Stimulated activated CD8-positive, alpha-beta memory T cell treated with anti-CD3 and anti-CD28 coated beads, Interleukin-15, amount 100 ng/mL, for 4 hours (primary cell): Measurements from ENCODE around the gene PDE3A.
"Not testable (repeated sequence)": the region's sequence is repeated elsewhere in the genome, so short reads cannot be mapped to it uniquely, and the experiment has no call there.

Experiments used
- DNase-seq, 2 donors: peaks; one replicate each; pipeline ENCODE4 v3.0.0-alpha.2; 2020; ENCODE audit warnings: low read depth in 2 of 2

Gene PDE3A

DNA sequence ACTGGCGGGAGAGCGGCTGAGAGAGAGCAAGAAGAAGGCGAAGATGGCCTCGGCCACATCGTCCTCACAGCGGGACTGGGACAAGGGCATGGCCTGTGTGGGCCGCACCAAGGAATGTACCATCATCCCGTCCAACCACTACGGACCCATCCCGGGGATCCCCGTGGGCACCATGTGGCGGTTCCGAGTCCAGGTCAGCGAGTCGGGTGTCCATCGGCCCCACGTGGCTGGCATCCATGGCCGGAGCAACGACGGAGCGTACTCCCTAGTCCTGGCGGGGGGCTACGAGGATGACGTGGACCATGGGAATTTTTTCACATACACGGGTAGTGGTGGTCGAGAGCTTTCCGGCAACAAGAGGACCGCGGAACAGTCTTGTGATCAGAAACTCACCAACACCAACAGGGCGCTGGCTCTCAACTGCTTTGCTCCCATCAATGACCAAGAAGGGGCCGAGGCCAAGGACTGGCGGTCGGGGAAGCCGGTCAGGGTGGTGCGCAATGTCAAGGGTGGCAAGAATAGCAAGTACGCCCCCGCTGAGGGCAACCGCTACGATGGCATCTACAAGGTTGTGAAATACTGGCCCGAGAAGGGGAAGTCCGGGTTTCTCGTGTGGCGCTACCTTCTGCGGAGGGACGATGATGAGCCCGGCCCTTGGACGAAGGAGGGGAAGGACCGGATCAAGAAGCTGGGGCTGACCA, 183.6 kb downstream of the PDE3A start:
- not testable (repeated sequence) for DNase-seq

DNA sequence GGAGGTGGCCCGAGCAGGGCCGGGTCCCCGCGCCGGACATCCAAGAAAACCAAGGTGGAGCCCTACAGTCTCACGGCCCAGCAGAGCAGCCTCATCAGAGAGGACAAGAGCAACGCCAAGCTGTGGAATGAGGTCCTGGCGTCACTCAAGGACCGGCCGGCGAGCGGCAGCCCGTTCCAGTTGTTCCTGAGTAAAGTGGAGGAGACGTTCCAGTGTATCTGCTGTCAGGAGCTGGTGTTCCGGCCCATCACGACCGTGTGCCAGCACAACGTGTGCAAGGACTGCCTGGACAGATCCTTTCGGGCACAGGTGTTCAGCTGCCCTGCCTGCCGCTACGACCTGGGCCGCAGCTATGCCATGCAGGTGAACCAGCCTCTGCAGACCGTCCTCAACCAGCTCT, 184.2 kb downstream of the PDE3A start:
- not testable (repeated sequence) for DNase-seq

GRCh38 chr12:20555015-20555414, 186.7 kb downstream of the PDE3A start:
- DNase-seq: no peak

DNA sequence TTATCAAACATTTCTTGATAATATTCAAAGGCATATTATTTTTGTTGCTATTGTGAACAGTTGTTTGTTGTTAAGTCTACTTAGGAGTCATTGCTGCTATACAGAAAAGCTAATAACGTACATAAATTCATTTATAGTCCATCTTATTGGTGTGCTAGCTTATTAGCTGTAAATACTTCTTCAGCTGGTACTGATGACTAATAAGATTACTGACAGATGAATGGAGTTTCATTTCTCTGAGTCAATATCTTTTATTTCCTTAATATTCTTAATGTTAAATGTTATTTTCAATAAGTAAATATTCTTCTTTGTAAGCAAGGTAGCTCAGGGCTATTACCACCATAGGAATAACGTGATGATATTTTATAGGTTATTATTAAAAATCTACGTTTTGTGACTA, 187.4 kb downstream of the PDE3A start:
- no peak for DNase-seq

- no peak for DNase-seq
Observed at GRCh38 chr12:20557096-20557495, 188.8 kb downstream of the PDE3A start.

- DNase-seq: no peak
Observed at GRCh38 chr12:20560935-20561334, 192.6 kb downstream of the PDE3A start.

DNA sequence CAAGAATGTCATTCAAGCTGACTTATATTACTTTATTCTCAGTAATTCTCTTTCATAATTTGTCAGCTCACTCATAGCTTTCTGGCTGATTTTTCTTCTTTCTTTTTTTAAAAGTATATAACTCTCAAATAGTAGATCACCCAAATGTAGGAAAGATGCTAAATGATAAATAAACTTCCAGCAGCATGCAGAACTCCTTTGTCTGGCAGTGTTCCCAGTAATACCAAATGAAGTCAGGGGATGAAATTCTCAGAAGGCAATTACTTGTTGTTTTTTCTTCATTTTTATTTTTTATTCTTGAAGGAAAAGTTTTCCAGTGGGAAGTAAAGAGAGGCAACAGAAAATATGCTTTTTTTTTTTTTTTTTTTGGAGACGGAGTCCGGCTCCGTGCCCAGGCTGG, 193.5 kb downstream of the PDE3A start:
- DNase-seq: no peak

GRCh38 chr12:20567413-20567812, 199.1 kb downstream of the PDE3A start:
- DNase-seq: no peak

GRCh38 chr12:20572451-20572850, 204.1 kb downstream of the PDE3A start:
- no peak for DNase-seq

- DNase-seq: no peak
Observed at GRCh38 chr12:20576528-20576927, 208.2 kb downstream of the PDE3A start.

DNA sequence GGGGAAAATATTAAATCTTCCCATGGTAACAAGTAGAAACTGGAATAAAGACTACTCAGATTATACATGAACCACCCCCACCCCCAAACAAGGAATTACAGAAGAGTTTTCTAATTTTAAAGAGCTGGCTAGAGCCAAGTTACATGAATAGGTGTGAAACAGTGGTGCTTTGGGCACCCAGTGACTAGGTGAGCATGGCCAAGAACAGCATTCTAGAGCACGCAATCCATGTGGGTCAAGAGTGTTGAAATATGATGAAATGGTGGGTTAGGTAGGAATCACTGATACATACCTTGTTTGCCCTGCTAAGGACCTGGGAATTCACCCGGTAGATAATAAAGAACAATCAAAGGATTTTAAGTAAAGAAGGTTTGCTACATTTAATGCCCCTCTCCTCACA, 208.7 kb downstream of the PDE3A start:
- DNase-seq: no peak

- DNase-seq: no peak
Observed at GRCh38 chr12:20578142-20578541, 209.8 kb downstream of the PDE3A start.

- DNase-seq: no peak
Observed at GRCh38 chr12:20585055-20585625, 216.8 kb downstream of the PDE3A start.

GRCh38 chr12:20585913-20586312, 217.6 kb downstream of the PDE3A start:
- DNase-seq: no peak

GRCh38 chr12:20588042-20588441, 219.7 kb downstream of the PDE3A start:
- DNase-seq: no peak

DNA sequence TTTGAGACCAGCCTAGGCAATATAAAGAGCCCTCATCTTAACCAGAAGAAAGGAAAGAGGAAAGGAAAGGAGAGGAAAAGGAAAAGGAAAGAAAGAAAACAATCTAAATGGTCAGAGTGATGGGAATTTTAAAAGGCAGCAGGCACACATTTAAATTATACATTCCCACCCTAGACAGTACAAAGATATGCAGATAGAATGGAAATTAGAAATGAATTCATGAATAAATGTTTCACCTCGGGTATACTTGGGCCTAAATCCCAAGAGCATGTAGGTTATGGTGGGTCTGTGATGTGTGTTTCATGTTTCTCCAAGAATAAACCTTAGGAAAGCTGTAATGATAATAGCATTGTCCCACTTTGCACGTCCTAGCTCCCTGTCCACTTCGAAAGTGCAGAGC, 222.2 kb downstream of the PDE3A start:
- DNase-seq: no peak

DNA sequence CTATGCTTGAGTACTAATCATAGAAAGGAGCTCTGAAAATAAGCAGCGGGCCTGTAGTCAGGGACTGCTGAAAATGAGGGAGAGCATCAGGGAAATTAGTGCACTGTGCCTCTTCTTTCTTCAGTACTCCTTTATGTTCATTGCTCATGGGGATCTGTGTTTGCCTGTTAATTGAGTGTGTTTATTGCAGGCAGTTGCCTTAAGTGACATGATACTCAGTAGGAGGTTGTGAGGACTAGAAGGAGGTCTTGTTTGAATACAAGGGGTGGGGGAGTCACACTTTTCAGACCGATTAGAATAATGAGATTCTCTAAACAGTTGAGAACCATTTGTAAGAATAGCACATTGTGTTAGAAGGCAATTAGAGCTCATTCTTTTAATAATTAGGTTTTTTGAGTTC, 224.2 kb downstream of the PDE3A start:
- DNase-seq: no peak

DNA sequence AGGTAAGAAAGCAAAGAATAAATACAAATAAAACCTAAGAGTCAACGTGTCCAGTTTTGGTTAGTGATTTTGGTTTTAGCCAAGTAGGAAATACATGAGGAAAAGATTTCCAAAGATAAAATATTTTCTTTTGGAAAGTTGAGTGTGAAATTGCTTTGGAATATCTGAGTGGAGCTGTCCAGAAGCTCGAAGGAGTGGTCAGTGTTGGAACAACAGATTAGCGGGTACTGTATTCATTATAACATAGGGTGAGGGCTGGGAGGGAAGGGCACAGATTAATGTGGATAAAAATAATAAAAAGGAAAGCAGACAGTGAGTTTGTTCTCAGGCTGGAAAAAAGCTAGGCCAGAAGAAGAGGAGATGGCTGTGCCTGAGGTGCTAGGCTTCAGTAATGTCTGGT, 225.3 kb downstream of the PDE3A start:
- no peak for DNase-seq

GRCh38 chr12:20596061-20596460, 227.7 kb downstream of the PDE3A start:
- DNase-seq: no peak

DNA sequence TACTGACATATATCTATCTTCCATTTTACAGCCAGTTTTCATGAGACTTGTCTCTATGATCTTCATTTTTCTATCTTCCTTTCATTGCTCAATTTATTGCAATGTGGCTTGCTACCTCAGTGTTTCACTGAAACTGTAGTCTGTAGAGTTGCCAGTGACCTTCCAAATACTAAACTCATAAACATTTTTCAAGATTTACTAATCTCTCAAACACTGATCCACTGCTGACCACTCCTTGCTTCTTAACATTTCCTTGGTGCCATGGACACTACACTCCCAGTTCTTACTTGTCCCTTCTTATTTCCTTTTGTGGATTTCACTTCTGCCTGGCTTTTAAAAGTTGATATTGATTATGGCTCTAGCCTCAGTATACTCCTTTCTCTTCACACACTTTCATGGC, 231.4 kb downstream of the PDE3A start:
- no peak for DNase-seq

- DNase-seq: no peak
Observed at GRCh38 chr12:20601668-20602280, 233.4 kb downstream of the PDE3A start.

DNA sequence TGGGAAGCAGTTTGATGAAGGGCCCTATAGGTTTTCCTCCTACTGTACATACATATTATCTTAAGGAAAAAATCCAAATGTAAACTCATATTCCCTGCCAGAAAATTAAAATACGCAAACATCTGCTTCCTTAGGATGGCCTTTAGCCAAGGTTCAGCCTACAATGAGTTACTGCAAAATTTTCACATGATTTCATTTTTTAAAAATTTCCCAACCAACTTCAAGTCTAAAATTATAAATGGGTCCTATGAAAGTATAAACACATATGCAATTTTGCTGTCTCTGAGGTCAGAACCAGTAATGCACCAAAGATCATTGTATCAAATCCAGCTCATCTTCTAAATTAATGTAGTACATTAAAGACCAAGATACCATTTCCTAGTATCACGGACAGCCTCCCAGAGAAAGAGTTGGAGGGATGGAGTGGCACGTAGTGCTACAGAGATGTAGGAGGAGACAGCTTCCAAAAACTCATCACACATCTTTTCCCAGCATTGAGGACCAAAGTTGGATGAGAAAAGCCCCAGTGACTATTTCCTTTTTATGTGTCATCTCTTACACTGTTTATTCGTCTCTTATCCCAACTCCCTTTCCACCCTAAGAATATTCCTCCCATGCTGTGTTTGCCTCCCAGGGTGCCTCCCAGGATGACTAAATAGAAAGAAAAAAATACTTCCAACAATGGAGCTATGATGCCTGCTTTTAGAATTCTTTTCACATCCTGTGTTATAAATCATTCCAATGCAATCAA, 234.5 kb downstream of the PDE3A start:
- DNase-seq: no peak
